C4-2B (cell line): ENCODE results near the gene MAK.

Source experiments
- ZFX ChIP-seq: fragments of 450-650 bp; IDR thresholded peaks from 2 replicates; pipeline ENCODE4 v1.6.1; 2017
- TF ChIP-seq, protein P1 (sequence below): fragments of 450-650 bp; conservative IDR thresholded peaks from 2 replicates; pipeline ENCODE4 v1.5.1; 2017; ENCODE audit warnings: mild to moderate bottlenecking

DNA sequence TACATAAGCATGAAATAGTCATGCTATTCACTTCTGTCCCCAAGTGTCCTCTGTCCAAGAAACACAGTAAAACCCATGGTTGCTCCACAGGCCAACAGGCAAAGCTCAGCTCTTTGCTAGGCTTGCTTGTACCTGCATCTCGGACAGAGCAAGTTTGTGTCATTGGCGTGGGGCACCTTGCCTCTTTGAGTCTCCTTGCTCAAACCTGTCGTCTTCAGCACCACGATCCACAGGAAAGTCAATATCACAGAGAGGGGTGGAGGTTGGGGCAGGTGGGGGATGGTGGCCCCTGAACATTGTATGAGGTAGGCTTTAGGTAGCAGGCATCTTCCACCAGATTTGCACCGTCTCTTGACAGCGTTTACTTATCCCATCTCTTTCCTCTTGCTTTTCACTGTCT is 94.8 kb downstream of the MAK start:
- TF ChIP-seq, protein P1, sequence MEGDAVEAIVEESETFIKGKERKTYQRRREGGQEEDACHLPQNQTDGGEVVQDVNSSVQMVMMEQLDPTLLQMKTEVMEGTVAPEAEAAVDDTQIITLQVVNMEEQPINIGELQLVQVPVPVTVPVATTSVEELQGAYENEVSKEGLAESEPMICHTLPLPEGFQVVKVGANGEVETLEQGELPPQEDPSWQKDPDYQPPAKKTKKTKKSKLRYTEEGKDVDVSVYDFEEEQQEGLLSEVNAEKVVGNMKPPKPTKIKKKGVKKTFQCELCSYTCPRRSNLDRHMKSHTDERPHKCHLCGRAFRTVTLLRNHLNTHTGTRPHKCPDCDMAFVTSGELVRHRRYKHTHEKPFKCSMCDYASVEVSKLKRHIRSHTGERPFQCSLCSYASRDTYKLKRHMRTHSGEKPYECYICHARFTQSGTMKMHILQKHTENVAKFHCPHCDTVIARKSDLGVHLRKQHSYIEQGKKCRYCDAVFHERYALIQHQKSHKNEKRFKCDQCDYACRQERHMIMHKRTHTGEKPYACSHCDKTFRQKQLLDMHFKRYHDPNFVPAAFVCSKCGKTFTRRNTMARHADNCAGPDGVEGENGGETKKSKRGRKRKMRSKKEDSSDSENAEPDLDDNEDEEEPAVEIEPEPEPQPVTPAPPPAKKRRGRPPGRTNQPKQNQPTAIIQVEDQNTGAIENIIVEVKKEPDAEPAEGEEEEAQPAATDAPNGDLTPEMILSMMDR = no peak
- TF ChIP-seq ZFX = no peak
